H1 (cell line): Measurements from ENCODE around the gene SERPINA12. TPM values are rescaled to one million over a fixed set of nuclear protein-coding genes. Genes with fewer than 3 reads are reported as not detected.

Experiments
- CBX8 ChIP-seq: fragments of 300-800, 300-1000 bp; sonication (generic); IDR thresholded peaks from 2 replicates; pipeline ENCODE4 v1.7.1; 2016; ENCODE audit warnings: low read depth, low read length, borderline replicate concordance
- CEBPB ChIP-seq: IDR thresholded peaks from 2 replicates; pipeline ENCODE4 v1.6.1; 2012; ENCODE audit warnings: low read depth, low read length
- CHD7 ChIP-seq: fragments of 300-600 bp; sonication (generic); IDR thresholded peaks from 2 replicates; pipeline ENCODE4 v1.7.1; 2012; ENCODE audit warnings: low read length, moderate library complexity, mild to moderate bottlenecking, inconsistent platforms; ENCODE audit not compliant: insufficient replicate concordance
- HDAC6 ChIP-seq: IDR thresholded peaks from one replicate; pipeline ENCODE4 v1.7.1; 2012; ENCODE audit warnings: low read depth, mild to moderate bottlenecking, inconsistent platforms, low read length, moderate library complexity
- RAD21 ChIP-seq, 2 experiments: IDR thresholded peaks in 1 of 2; conservative IDR thresholded peaks in 1 of 2; 2 replicates each; pipeline ENCODE4 v1.6.1; 2011; ENCODE audit warnings: low read depth in 2 of 2, low read length in 2 of 2, improper control_type of control experiment in 1 of 2, inconsistent platforms in 1 of 2, mild to moderate bottlenecking in 1 of 2, moderate library complexity in 1 of 2
- SIRT6 ChIP-seq: IDR thresholded peaks from one replicate; pipeline ENCODE4 v1.7.1; 2012; ENCODE audit warnings: low read length, inconsistent platforms
- SP2 ChIP-seq: IDR thresholded peaks from 2 replicates; pipeline ENCODE4 v1.6.1; 2012; ENCODE audit warnings: mild to moderate bottlenecking, low read length, inconsistent platforms
- ZNF274 ChIP-seq: IDR thresholded peaks from 2 replicates; pipeline ENCODE4 v1.7.0; 2012; ENCODE audit warnings: low read length, borderline replicate concordance; ENCODE audit errors: extremely low read depth
- polyA plus RNA-seq, 7 experiments: library from polyadenylated mRNA; depleted of rRNA in 3 of 7; stranded (reverse) in 5 of 7; unstranded in 2 of 7; fragments of >200 nt in 5 of 7; fragments of 200-250 nt in 2 of 7; gene quantifications; 1 replicate in 5 of 7; 2 replicates in 1 of 7; 4 replicates in 1 of 7; pipeline versions ENCODE4 v1.2.1 to v1.2.3, GENCODE V29; 2011 to 2013; ENCODE audit warnings: missing spikeins in 2 of 7, mixed read lengths in 2 of 7
- total RNA-seq: library from RNA; stranded (reverse); fragmentation: NEBNext Ultra II Directional; extraction: Animal tissue kit (Norgen Biotek cat#: 25700); gene quantifications from 2 replicates; pipeline ENCODE4 v1.2.1, GENCODE V29; 2021

The SERPINA12 gene
- total and polyA plus RNA-seq, 2 of the 8 experiments (the other 6 are each of a cell fraction or from before 2014, with no cell fraction given): not detected

- no peak for TF ChIP-seq RAD21 (IDR thresholded peaks at IDR 0.05 in 1 of 2, conservative IDR thresholded peaks at IDR 0.05 in 1 of 2; ENCODE audit: low read depth in 2 of 2, low read length in 2 of 2)
- no peak for TF ChIP-seq CEBPB
- no peak for TF ChIP-seq SIRT6
- TF ChIP-seq SP2: no peak
- TF ChIP-seq CBX8: no peak
- TF ChIP-seq CHD7: no peak
- TF ChIP-seq ZNF274: no peak
- TF ChIP-seq HDAC6: no peak
These were observed 9.6 kb downstream of the SERPINA12 start (continued) for GRCh38 chr14:94499673-94500072.
